ENCODE data around the gene LYST.
A peak's percentile ranks its signal among the peaks of the same experiment; 100 is the strongest.

The LYST gene

GRCh38 chr1:235742914-235743599, 123.6 kb downstream of the LYST start:
- TF ChIP-seq TAF1 (IDR thresholded peaks at IDR 0.05; ENCODE audit: borderline replicate concordance, low read depth, low read length) (no peak), POLR2AphosphoS5 (IDR thresholded peaks at IDR 0.05; ENCODE audit: low read depth, low read length) (no peak), POLR2A (IDR thresholded peaks at IDR 0.05; ENCODE audit: low read depth, low read length) (no peak)
- FAIRE-seq (no peak), DNase-seq (ENCODE audit: insufficient read length) (no peak)

- no peak for DNase-seq (ENCODE audit: insufficient read length)
- FAIRE-seq: no peak
- TF ChIP-seq POLR2AphosphoS5 (IDR thresholded peaks at IDR 0.05; ENCODE audit: low read depth, low read length) (no peak), TAF1 (IDR thresholded peaks at IDR 0.05; ENCODE audit: borderline replicate concordance, low read depth, low read length) (no peak), POLR2A (IDR thresholded peaks at IDR 0.05; ENCODE audit: low read depth, low read length) (no peak)
These were observed 125.4 kb downstream of the LYST start for GRCh38 chr1:235741294-235741693.

GRCh38 chr1:235739631-235740030, 127.1 kb downstream of the LYST start:
- no peak for FAIRE-seq
- no peak for TF ChIP-seq POLR2A (IDR thresholded peaks at IDR 0.05; ENCODE audit: low read depth, low read length)
- TF ChIP-seq POLR2AphosphoS5 (IDR thresholded peaks at IDR 0.05; ENCODE audit: low read depth, low read length): no peak
- no peak for TF ChIP-seq TAF1 (IDR thresholded peaks at IDR 0.05; ENCODE audit: borderline replicate concordance, low read depth, low read length)
- DNase-seq (ENCODE audit: insufficient read length): no peak

- no peak for TF ChIP-seq TAF1 (IDR thresholded peaks at IDR 0.05; ENCODE audit: borderline replicate concordance, low read depth, low read length)
- no peak for TF ChIP-seq POLR2A (IDR thresholded peaks at IDR 0.05; ENCODE audit: low read depth, low read length)
- no peak for TF ChIP-seq POLR2AphosphoS5 (IDR thresholded peaks at IDR 0.05; ENCODE audit: low read depth, low read length)
- no peak for DNase-seq (ENCODE audit: insufficient read length)
- FAIRE-seq: no peak
These were observed 127.6 kb downstream of the LYST start for GRCh38 chr1:235739124-235739523.

- FAIRE-seq (no peak), DNase-seq (ENCODE audit: insufficient read length) (no peak)
- no peak for TF ChIP-seq POLR2AphosphoS5 (IDR thresholded peaks at IDR 0.05; ENCODE audit: low read depth, low read length)
- TF ChIP-seq TAF1 (IDR thresholded peaks at IDR 0.05; ENCODE audit: borderline replicate concordance, low read depth, low read length): no peak
- no peak for TF ChIP-seq POLR2A (IDR thresholded peaks at IDR 0.05; ENCODE audit: low read depth, low read length)
These were observed 129.0 kb downstream of the LYST start for GRCh38 chr1:235737751-235738150.

- FAIRE-seq: no peak
- DNase-seq (ENCODE audit: insufficient read length): no peak
- TF ChIP-seq TAF1 (IDR thresholded peaks at IDR 0.05; ENCODE audit: borderline replicate concordance, low read depth, low read length): no peak
- no peak for TF ChIP-seq POLR2AphosphoS5 (IDR thresholded peaks at IDR 0.05; ENCODE audit: low read depth, low read length)
- TF ChIP-seq POLR2A (IDR thresholded peaks at IDR 0.05; ENCODE audit: low read depth, low read length): no peak
These were observed 130.4 kb downstream of the LYST start for GRCh38 chr1:235736263-235736662.

GRCh38 chr1:235735621-235736020, 131.1 kb downstream of the LYST start:
- no peak for TF ChIP-seq TAF1 (IDR thresholded peaks at IDR 0.05; ENCODE audit: borderline replicate concordance, low read depth, low read length)
- TF ChIP-seq POLR2AphosphoS5 (IDR thresholded peaks at IDR 0.05; ENCODE audit: low read depth, low read length): no peak
- TF ChIP-seq POLR2A (IDR thresholded peaks at IDR 0.05; ENCODE audit: low read depth, low read length): no peak
- DNase-seq (ENCODE audit: insufficient read length) (no peak), FAIRE-seq (peak; percentile 21)

GRCh38 chr1:235734335-235734734, 132.4 kb downstream of the LYST start:
- DNase-seq (ENCODE audit: insufficient read length) (no peak), FAIRE-seq (no peak)
- TF ChIP-seq TAF1 (IDR thresholded peaks at IDR 0.05; ENCODE audit: borderline replicate concordance, low read depth, low read length): no peak
- TF ChIP-seq POLR2AphosphoS5 (IDR thresholded peaks at IDR 0.05; ENCODE audit: low read depth, low read length): no peak
- no peak for TF ChIP-seq POLR2A (IDR thresholded peaks at IDR 0.05; ENCODE audit: low read depth, low read length)

GRCh38 chr1:235730007-235730406, 136.7 kb downstream of the LYST start:
- FAIRE-seq (no peak), DNase-seq (ENCODE audit: insufficient read length) (no peak)
- TF ChIP-seq POLR2A (IDR thresholded peaks at IDR 0.05; ENCODE audit: low read depth, low read length) (no peak), POLR2AphosphoS5 (IDR thresholded peaks at IDR 0.05; ENCODE audit: low read depth, low read length) (no peak), TAF1 (IDR thresholded peaks at IDR 0.05; ENCODE audit: borderline replicate concordance, low read depth, low read length) (no peak)

GRCh38 chr1:235726557-235726956, 140.1 kb downstream of the LYST start:
- TF ChIP-seq POLR2A (IDR thresholded peaks at IDR 0.05; ENCODE audit: low read depth, low read length) (no peak), POLR2AphosphoS5 (IDR thresholded peaks at IDR 0.05; ENCODE audit: low read depth, low read length) (no peak), TAF1 (IDR thresholded peaks at IDR 0.05; ENCODE audit: borderline replicate concordance, low read depth, low read length) (no peak)
- DNase-seq (ENCODE audit: insufficient read length) (no peak), FAIRE-seq (no peak)

GRCh38 chr1:235725434-235725833, 141.3 kb downstream of the LYST start:
- DNase-seq (ENCODE audit: insufficient read length) (no peak), FAIRE-seq (no peak)
- TF ChIP-seq POLR2A (IDR thresholded peaks at IDR 0.05; ENCODE audit: low read depth, low read length) (no peak), TAF1 (IDR thresholded peaks at IDR 0.05; ENCODE audit: borderline replicate concordance, low read depth, low read length) (no peak), POLR2AphosphoS5 (IDR thresholded peaks at IDR 0.05; ENCODE audit: low read depth, low read length) (no peak)

- DNase-seq (ENCODE audit: insufficient read length) (no peak), FAIRE-seq (no peak)
These were observed 142.0 kb downstream of the LYST start for GRCh38 chr1:235724730-235725129.

More at GRCh38 chr1:235724730-235725129, 142.0 kb downstream of the LYST start:
- TF ChIP-seq TAF1 (IDR thresholded peaks at IDR 0.05; ENCODE audit: borderline replicate concordance, low read depth, low read length) (no peak), POLR2AphosphoS5 (IDR thresholded peaks at IDR 0.05; ENCODE audit: low read depth, low read length) (no peak), POLR2A (IDR thresholded peaks at IDR 0.05; ENCODE audit: low read depth, low read length) (no peak)
